GM19193 (cell line): ENCODE data around the gene ZFYVE26.

Experiments
- POLR2A ChIP-seq: IDR thresholded peaks from 4 replicates; pipeline ENCODE4 v1.6.1; 2011; ENCODE audit not compliant: insufficient read depth, insufficient read length; ENCODE audit errors: extremely low read depth

ZFYVE26 gene

GRCh38 chr14:67736771-67737170 lies 79.6 kb downstream of the ZFYVE26 start:
- no peak for TF ChIP-seq POLR2A

GRCh38 chr14:67735336-67736147 lies 80.8 kb downstream of the ZFYVE26 start:
- TF ChIP-seq POLR2A: no peak

- no peak for TF ChIP-seq POLR2A
These were observed 81.7 kb downstream of the ZFYVE26 start for GRCh38 chr14:67734675-67735074.

GRCh38 chr14:67733616-67734015 lies 82.8 kb downstream of the ZFYVE26 start:
- no peak for TF ChIP-seq POLR2A

- TF ChIP-seq POLR2A: no peak
These were observed 87.1 kb downstream of the ZFYVE26 start for GRCh38 chr14:67729072-67729885.

GRCh38 chr14:67728258-67728657 lies 88.1 kb downstream of the ZFYVE26 start:
- no peak for TF ChIP-seq POLR2A

GRCh38 chr14:67727361-67727760 lies 89.0 kb downstream of the ZFYVE26 start:
- no peak for TF ChIP-seq POLR2A

GRCh38 chr14:67725171-67725570 lies 91.2 kb downstream of the ZFYVE26 start:
- TF ChIP-seq POLR2A: no peak

- no peak for TF ChIP-seq POLR2A
These were observed 94.1 kb downstream of the ZFYVE26 start for GRCh38 chr14:67722293-67722692.

GRCh38 chr14:67721875-67722274 lies 94.5 kb downstream of the ZFYVE26 start:
- no peak for TF ChIP-seq POLR2A

- no peak for TF ChIP-seq POLR2A
These were observed 96.5 kb downstream of the ZFYVE26 start for GRCh38 chr14:67719866-67720265.

- no peak for TF ChIP-seq POLR2A
These were observed 98.1 kb downstream of the ZFYVE26 start for GRCh38 chr14:67718265-67718664.

- TF ChIP-seq POLR2A: no peak
These were observed 99.3 kb downstream of the ZFYVE26 start for GRCh38 chr14:67717048-67717447.

- no peak for TF ChIP-seq POLR2A
These were observed 106.2 kb downstream of the ZFYVE26 start for GRCh38 chr14:67710209-67710608.

- TF ChIP-seq POLR2A: no peak
These were observed 111.2 kb downstream of the ZFYVE26 start for GRCh38 chr14:67705211-67705610.
